Memory B cell (primary cell): ENCODE measurements around the gene SNTG2.

Experiments
- ATAC-seq: fragments of 150-1000 bp; cut with Tn5 transposase; 2 replicates; pipeline ENCODE4 v1.10.0; 2021; ENCODE audit warnings: low read depth, mild to moderate bottlenecking, moderate library complexity
- DNase-seq, 2 donors: peaks; one replicate each; pipeline ENCODE4 v3.0.0; 2022; ENCODE audit warnings: low spot score in 2 of 2
- H3K27ac Mint-ChIP-seq: one replicate; pipeline ENCODE4 v1.8.0; 2022; ENCODE audit warnings: mild to moderate bottlenecking, moderate library complexity, mixed read lengths
- H3K27me3 Mint-ChIP-seq: one replicate; pipeline ENCODE4 v1.8.0; 2022; ENCODE audit warnings: mixed read lengths
- H3K36me3 Mint-ChIP-seq: one replicate; pipeline ENCODE4 v1.8.0; 2022; ENCODE audit warnings: mild to moderate bottlenecking, mixed read lengths
- H3K4me1 Mint-ChIP-seq: one replicate; pipeline ENCODE4 v1.8.0; 2022; ENCODE audit warnings: mixed read lengths
- H3K4me3 Mint-ChIP-seq: one replicate; pipeline ENCODE4 v1.8.0; 2022; ENCODE audit warnings: mild to moderate bottlenecking, moderate library complexity, mixed read lengths
- H3K9me3 Mint-ChIP-seq: one replicate; pipeline ENCODE4 v1.8.0; 2022; ENCODE audit warnings: mixed read lengths

SNTG2 gene

DNA sequence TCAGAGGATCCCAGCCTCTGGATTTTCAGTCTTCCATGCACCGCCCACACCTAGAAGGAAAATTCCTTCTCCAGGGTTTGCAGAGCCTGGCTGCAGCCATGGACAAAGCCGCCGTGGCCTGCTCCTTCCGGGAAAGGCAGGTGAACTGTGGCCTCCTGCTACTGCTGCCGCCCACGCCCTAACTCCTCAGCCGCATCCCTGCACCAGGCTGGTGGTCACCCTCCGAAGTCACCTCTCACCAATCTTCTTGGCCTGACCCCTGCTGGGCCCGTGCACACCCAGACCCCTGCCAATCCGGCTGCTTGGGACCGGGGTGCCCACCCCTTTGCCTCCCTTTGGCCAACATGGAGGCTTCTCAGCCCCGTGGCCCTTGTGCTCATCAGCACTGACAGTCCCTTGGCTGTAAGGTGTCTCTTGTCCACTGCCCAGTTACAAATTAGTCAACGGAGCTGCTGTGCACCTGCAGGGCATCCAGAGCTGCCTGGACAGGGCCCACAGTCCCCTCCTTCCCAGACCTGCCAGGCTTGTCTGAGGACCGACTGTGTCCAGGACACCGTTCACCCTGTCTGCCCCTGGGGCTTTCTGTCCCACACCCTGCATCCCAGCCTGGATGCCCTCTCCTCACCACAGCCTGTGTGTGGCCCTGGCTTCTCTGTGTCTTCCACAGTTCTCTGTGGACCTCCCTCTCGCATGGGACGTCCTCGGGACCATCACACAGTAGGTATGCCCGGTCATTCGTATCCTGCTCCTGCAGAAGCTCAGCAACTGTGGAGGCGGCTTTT lies 332.6 kb downstream of the SNTG2 start:
- no peak overlapping the region for H3K4me3 Mint-ChIP-seq
- H3K27ac Mint-ChIP-seq: no peak overlapping the region
- peaks cover 5% of the 10 kb centered on the region for H3K27me3 Mint-ChIP-seq
- no peaks in the 10 kb centered on the region for H3K36me3 Mint-ChIP-seq
- H3K9me3 Mint-ChIP-seq: peaks cover 5% of the 10 kb centered on the region
- DNase-seq (no peak), ATAC-seq (no peak)
- no peaks in the 10 kb centered on the region for H3K4me1 Mint-ChIP-seq

- no peak for ATAC-seq
Observed at GRCh38 chr2:1283871-1284270, 333.2 kb downstream of the SNTG2 start.

GRCh38 chr2:1286929-1287328 lies 336.3 kb downstream of the SNTG2 start:
- no peak for ATAC-seq

More at GRCh38 chr2:1283871-1284270, 333.2 kb downstream of the SNTG2 start:
- Mint-ChIP-seq H3K4me1 (no peaks in the 10 kb centered on the region), H3K27me3 (peaks cover 5% of the 10 kb centered on the region), H3K27ac (no peak overlapping the region), H3K36me3 (no peaks in the 10 kb centered on the region), H3K4me3 (no peak overlapping the region), H3K9me3 (peaks cover 5% of the 10 kb centered on the region)
- DNase-seq: no peak

GRCh38 chr2:1287427-1287826 lies 336.8 kb downstream of the SNTG2 start:
- H3K27me3 Mint-ChIP-seq: no peaks in the 10 kb centered on the region
- no peak overlapping the region for H3K4me3 Mint-ChIP-seq
- DNase-seq: no peak

More at GRCh38 chr2:1286929-1287328, 336.3 kb downstream of the SNTG2 start:
- no peak overlapping the region for H3K4me3 Mint-ChIP-seq
- H3K9me3 Mint-ChIP-seq: peaks cover 6% of the 10 kb centered on the region
- no peak overlapping the region for H3K27ac Mint-ChIP-seq
- no peaks in the 10 kb centered on the region for H3K36me3 Mint-ChIP-seq
- no peaks in the 10 kb centered on the region for H3K27me3 Mint-ChIP-seq
- H3K4me1 Mint-ChIP-seq: no peaks in the 10 kb centered on the region
- no peak for DNase-seq

DNA sequence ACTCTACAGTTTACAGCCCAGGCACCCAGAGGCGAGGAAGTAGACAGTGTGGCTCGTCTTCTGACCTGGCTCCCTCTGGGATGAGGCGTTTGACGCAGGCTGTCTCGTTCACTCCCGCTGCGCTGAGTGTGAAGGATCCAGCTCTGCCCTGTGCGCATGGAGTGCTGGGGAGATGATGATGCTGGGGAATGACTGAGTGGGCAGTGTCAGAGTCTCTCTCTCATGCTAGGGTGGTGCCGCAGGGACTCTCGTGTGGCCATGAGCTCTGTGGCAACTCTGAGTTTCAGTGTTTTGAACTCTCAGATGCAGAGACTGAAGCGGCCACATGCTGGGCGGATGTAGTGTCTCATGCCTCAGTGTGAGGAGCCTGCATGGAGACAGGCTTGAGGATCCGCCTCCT lies 344.3 kb downstream of the SNTG2 start:
- no peaks in the 10 kb centered on the region for H3K4me1 Mint-ChIP-seq
- no peak for DNase-seq
- H3K9me3 Mint-ChIP-seq: peaks cover 5% of the 10 kb centered on the region
- no peaks in the 10 kb centered on the region for H3K27me3 Mint-ChIP-seq
- H3K36me3 Mint-ChIP-seq: no peaks in the 10 kb centered on the region
- no peak overlapping the region for H3K4me3 Mint-ChIP-seq
- no peak overlapping the region for H3K27ac Mint-ChIP-seq
- no peak for ATAC-seq

More at GRCh38 chr2:1287427-1287826, 336.8 kb downstream of the SNTG2 start:
- no peaks in the 10 kb centered on the region for H3K4me1 Mint-ChIP-seq
- no peak for ATAC-seq
- peaks cover 6% of the 10 kb centered on the region for H3K9me3 Mint-ChIP-seq
- no peak overlapping the region for H3K27ac Mint-ChIP-seq
- H3K36me3 Mint-ChIP-seq: no peaks in the 10 kb centered on the region

DNA sequence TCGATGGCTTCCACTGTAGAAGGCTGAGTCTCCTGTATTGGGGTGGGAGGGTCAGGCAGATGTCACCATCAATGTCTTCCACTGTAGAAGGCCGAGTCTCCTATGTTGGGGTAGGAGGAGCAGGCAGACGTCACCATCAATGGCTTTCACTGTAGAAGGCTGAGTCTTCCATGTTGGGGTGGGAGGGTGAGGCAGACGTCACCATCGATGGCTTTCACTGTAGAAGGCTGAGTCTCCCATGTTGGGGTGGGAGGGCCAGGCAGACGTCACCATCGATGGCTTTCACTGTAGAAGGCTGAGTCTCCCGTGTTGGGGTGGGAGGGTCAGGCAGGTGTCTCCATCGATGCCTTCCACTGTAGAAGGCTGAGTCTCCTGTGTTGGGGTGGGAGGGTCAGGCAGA lies 345.1 kb downstream of the SNTG2 start:
- no peaks in the 10 kb centered on the region for H3K4me1 Mint-ChIP-seq
- DNase-seq (no peak), ATAC-seq (no peak)
- H3K9me3 Mint-ChIP-seq: peaks cover 3% of the 10 kb centered on the region
- no peak overlapping the region for H3K4me3 Mint-ChIP-seq
- H3K36me3 Mint-ChIP-seq: no peaks in the 10 kb centered on the region
- no peaks in the 10 kb centered on the region for H3K27me3 Mint-ChIP-seq
- H3K27ac Mint-ChIP-seq: no peak overlapping the region

GRCh38 chr2:1297372-1298159 lies 346.9 kb downstream of the SNTG2 start:
- Mint-ChIP-seq H3K36me3 (no peaks in the 10 kb centered on the region), H3K9me3 (peaks cover 2% of the 10 kb centered on the region), H3K27me3 (no peaks in the 10 kb centered on the region), H3K4me1 (no peaks in the 10 kb centered on the region), H3K27ac (no peak overlapping the region), H3K4me3 (no peak overlapping the region)
- ATAC-seq: no peak
- DNase-seq: no peak

DNA sequence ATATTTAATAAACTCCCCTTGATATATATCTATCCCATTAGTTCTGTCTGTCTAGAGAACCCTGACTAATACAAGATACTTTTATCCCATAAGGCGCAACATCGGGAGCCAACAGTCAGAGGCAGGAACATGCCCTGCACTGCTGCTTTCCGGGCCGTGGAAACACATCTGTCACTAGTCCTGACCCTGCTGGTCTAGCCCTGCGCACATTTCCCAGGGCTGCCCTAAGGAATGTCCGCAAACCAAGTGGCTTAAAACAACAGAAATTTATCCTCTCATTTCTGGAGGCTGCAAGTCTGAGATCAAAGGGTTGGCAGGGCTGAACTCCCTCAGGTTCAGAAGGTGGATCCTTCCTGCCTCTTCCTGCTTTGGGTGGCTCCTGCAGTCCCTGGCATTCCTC lies 348.4 kb downstream of the SNTG2 start:
- no peak for DNase-seq
- Mint-ChIP-seq H3K27me3 (no peaks in the 10 kb centered on the region), H3K4me3 (no peak overlapping the region), H3K9me3 (no peaks in the 10 kb centered on the region), H3K27ac (no peak overlapping the region), H3K4me1 (peaks cover 3% of the 10 kb centered on the region), H3K36me3 (no peaks in the 10 kb centered on the region)
- ATAC-seq: no peak

GRCh38 chr2:1300284-1300683 lies 349.6 kb downstream of the SNTG2 start:
- no peaks in the 10 kb centered on the region for H3K36me3 Mint-ChIP-seq
- no peaks in the 10 kb centered on the region for H3K27me3 Mint-ChIP-seq
- no peaks in the 10 kb centered on the region for H3K9me3 Mint-ChIP-seq
- H3K4me3 Mint-ChIP-seq: no peak overlapping the region
- peaks cover 3% of the 10 kb centered on the region for H3K4me1 Mint-ChIP-seq
- H3K27ac Mint-ChIP-seq: no peak overlapping the region
- DNase-seq (no peak), ATAC-seq (no peak)

- peaks cover 3% of the 10 kb centered on the region for H3K4me1 Mint-ChIP-seq
Observed at GRCh38 chr2:1301056-1301455, 350.4 kb downstream of the SNTG2 start.

DNA sequence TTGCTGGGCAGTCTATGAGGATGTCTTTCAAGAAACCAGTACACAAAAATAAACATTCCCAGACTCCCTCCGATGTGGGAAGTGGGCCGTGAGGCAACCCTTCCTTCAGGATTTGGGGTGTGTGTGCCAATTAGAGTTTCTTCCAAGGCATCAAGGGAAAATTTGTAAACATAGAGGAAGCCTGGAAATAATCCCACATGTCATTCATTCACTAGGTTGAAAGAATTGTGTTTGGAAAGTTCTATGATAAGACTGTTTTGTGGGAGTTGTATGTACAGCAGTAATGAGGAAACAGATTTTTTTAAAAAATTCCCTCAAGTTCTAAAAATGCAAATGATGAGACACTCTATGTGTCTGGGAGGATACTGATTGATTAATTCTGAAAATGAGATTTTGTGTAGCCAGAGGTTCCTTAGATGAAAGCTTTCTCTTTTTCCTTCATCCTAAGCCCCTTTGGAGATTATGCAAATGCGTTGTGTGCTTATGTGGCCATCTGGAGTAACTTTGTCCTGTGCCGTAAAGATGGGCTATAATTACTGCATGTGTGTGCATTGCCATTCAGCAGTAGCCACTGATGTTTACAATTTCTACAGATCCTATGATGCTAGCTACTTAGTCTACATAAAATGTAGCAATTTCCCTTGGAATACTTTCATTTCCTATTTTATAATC lies 354.8 kb downstream of the SNTG2 start:
- H3K9me3 Mint-ChIP-seq: peaks cover 2% of the 10 kb centered on the region
- H3K36me3 Mint-ChIP-seq: no peaks in the 10 kb centered on the region
- ATAC-seq: no peak
- no peak overlapping the region for H3K27ac Mint-ChIP-seq
- no peaks in the 10 kb centered on the region for H3K27me3 Mint-ChIP-seq
- H3K4me1 Mint-ChIP-seq: peaks cover 3% of the 10 kb centered on the region
- H3K4me3 Mint-ChIP-seq: no peak overlapping the region
- DNase-seq: no peak

More at GRCh38 chr2:1301056-1301455, 350.4 kb downstream of the SNTG2 start:
- ATAC-seq (no peak), DNase-seq (no peak)
- Mint-ChIP-seq H3K27ac (no peak overlapping the region), H3K9me3 (no peaks in the 10 kb centered on the region), H3K27me3 (no peaks in the 10 kb centered on the region), H3K4me3 (no peak overlapping the region), H3K36me3 (no peaks in the 10 kb centered on the region)

DNA sequence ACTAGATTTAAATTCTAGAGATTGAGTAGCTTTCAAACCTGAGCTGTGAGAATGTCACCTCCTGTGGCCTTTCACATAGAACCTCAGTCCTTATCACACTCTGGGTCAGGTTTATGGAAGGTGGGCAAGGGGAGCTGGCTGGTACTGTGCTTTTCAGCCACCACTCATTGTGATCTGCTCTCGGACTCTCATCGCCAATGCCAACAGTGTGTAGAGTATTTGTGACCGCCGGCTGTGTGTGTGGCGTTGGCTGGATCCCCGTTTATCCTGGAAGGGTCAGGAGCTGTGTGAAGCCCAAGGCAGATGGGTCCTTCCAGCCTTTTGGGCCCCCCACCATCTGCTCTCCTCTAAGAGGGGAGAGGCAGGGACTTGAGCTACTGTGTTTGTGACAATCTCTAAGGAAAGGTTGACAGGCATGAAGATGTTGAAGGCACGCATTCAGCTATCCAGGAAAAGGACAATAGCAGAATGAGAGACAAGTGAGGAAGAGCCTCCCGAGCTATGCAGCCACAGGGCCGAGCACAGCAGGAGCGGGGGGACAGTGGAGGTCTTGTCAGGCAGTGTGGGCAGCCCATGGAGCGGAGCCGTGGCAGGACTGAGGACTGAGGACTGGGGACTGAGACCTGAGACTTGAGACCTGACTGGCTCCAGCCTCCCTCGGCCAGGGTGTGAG lies 355.5 kb downstream of the SNTG2 start:
- H3K4me1 Mint-ChIP-seq: peaks cover 3% of the 10 kb centered on the region

GRCh38 chr2:1306687-1307516 lies 356.3 kb downstream of the SNTG2 start:
- Mint-ChIP-seq H3K4me3 (no peak overlapping the region), H3K4me1 (peaks cover 3% of the 10 kb centered on the region), H3K9me3 (peaks cover 2% of the 10 kb centered on the region), H3K27me3 (no peaks in the 10 kb centered on the region), H3K27ac (no peak overlapping the region), H3K36me3 (no peaks in the 10 kb centered on the region)
- ATAC-seq: no peak
- no peak for DNase-seq

More for the DNA sequence above, 355.5 kb downstream of the SNTG2 start:
- Mint-ChIP-seq H3K27ac (no peak overlapping the region), H3K36me3 (no peaks in the 10 kb centered on the region), H3K27me3 (no peaks in the 10 kb centered on the region), H3K4me3 (no peak overlapping the region), H3K9me3 (peaks cover 2% of the 10 kb centered on the region)
- ATAC-seq (no peak), DNase-seq (no peak)
